Stimulated activated CD4-positive, alpha-beta T cell treated with anti-CD3 and anti-CD28 coated beads, Interleukin-4, amount 100 ng/mL, for 48 hours (primary cell): ENCODE results near the gene EXOG.
A peak's percentile ranks its signal among the peaks of the same experiment; 100 is the strongest.

Experiments used
- DNase-seq, 2 donors: peaks; one replicate each; pipeline ENCODE4 v3.0.0-alpha.2; 2020; ENCODE audit warnings: low read depth in 2 of 2

The EXOG gene

GRCh38 chr3:38472342-38472741, 23.8 kb upstream of the EXOG start:
- no peak for DNase-seq

- no peak for DNase-seq
Measured at GRCh38 chr3:38473229-38473628, 22.9 kb upstream of the EXOG start.

DNA sequence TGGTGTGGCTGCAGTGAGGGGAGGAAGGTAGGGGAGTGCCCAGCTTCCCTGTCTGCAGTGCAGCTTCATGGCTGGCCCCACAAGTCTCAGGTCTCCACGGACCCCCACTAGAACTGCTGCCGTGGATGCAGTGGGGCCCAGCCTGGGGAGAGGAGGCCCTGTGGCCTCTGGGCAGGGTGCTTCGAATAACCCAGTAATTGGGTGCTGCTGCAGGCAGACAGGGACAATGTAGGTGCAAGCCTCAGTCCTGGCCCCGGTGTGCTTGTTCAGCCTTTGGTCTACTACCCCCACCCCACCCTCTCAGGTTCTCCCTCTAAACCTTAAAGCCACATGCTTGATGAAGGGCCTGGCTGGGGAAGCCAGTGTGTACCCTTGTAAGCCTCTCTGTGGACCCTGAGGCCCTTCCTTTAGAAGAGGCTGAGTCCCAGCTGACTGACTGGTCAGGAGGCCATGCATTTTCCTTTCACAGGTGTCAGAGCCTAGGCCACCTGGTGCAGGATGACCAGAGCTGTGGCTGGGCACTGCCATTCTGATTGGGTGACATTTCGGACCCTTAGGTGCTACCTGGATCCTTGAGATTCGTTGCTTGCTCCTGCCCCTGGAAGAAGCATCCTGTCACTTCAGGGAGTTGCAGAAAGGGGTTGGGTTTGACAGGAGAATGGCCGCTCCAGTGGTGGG, 21.1 kb upstream of the EXOG start:
- DNase-seq, result no peak

DNA sequence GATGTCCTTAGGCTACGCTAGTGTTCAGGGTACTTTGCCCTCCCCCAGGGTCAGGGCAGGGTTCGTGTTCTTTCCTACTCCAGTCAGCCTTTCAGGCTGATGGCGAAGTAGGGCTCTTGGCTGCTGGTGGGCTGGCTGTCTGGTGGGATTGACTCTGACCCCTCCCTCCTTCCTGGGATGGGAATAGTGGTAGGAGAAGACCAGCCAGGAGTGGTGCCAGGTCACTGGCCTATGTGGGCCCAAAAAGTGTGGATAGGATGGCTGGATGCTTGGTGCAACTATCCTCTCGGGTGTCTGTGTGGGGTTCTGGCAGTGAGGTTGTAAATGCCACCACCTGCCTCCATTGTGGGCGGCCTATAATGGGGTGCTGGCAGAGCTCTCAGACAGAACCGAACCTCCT, 20.4 kb upstream of the EXOG start:
- no peak for DNase-seq

DNA sequence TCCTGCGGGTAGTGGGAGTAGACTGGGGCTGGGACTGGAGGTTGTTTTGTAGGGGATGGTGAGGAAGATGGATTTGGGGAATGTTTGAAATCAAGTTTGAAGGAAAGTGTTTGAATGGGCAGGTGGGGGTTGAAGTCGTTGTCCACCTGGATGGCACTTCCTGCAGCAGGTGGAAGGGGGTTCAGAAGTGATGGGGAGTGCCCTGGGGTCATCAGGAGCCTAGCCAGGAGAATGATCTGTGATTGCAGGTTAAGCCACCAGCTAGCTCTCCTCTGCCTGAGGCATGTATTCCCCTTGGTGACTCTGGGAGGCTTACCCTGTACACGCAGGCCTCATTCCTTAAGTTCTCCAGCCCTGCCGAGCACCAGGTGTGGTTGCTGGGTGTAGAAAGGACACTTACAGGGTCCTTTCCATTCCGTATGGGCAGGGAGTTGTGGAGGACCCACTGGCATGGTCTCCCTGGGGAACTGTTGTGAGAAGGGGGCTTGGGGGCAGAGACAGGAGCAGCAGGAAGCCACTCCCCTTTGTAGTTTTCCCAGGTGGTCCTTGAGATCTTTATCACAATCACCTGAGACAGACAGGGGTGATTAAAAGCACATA, 19.9 kb upstream of the EXOG start:
- DNase-seq, result no peak

GRCh38 chr3:38477057-38477820, 18.9 kb upstream of the EXOG start:
- DNase-seq, result no peak

GRCh38 chr3:38477839-38478450, 18.2 kb upstream of the EXOG start:
- DNase-seq, result no peak

DNA sequence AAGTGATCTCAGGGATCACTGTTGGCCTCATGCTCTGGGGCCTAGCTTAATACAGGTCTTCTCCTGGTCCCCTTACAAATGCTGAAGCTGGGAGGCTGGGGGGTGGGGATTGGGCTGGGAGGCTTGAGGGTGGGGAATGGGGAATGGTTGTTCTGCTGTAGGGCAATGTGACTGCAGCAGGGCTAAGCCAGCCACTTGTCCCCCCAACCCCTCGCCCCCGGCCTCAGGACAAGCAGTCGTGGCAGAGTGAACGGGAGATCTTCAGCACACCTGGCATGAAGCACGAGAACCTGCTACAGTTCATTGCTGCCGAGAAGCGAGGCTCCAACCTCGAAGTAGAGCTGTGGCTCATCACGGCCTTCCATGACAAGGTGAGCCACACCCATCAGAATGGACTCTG, 17.2 kb upstream of the EXOG start:
- DNase-seq, result no peak

- peak in 1 of 2 donors; percentile 24 for DNase-seq
Measured at GRCh38 chr3:38479431-38480092, 16.6 kb upstream of the EXOG start.

DNA sequence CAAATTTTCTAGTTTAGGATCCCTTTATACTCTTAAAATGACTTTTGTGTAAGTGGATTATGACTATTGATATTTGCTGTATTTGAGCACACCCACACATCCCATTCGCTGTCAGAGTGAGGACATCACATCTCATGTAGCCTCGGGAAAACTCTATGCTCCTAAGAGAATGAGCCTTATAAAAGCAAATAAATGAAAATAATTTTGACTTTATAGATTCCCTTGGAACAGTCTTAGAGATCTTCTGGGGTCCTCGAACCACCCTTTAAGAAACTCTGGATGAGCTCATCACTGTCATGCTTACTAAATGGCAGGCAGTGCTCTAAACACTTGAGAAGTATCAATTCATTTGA, 16.1 kb upstream of the EXOG start:
- DNase-seq, result no peak

DNA sequence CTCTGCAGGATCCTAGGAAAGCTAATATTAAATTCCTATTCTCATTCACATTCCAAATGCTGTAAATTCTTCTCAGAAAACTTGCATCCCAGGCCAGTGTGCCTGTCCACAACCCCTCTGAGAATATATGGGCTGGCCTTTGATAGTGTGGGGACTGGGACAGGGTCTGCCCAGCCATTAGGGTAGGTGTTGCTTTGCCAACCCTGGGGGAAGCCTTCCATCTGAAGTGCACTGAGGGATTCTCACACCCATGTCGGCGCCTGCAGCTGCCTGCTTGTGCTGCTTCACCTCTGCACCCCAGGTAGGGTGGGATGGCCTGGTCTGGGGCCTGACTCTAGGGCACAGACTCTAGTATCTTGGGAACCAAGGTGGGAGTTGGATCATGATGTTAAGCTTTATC, 15.2 kb upstream of the EXOG start:
- DNase-seq, result no peak

GRCh38 chr3:38482951-38483350, 13.2 kb upstream of the EXOG start:
- no peak for DNase-seq

DNA sequence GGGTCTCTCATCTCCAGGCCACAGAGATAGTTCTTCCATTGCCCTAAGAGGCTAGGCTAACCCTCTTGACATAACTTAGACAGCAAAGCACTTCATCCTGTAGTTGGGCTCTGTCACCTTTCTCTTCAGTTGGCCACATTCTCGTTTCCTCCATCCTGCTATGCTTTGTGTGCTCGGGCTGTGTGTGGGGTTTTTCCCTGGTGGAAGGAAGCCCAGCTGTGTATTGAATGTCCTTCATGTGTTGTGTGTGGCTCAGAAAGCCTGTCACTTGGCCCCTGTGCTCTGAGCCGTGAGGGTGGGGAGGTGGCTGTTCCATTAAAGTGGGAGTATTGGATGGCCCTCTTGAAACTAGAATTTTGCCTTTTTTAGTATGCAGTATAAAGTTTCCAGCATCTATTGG, 8.8 kb upstream of the EXOG start:
- no peak for DNase-seq

DNA sequence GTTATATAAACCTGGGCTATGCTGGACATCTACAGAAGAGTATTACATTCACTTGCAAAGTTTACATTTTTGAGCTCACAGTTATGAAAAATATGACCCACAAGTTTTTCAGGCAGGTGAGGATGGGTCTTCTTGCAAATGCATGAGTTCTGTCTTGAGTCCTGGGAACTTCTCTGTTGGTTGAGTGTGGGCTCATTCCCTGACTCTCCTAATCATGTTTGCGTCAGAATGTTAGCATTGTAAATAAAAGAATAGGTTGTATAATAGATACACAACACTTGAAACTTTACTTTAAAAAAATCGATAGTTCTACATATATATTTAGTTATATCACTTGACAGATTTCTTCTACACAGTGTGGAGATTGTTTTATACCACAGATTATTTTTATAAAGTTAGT, 7.2 kb upstream of the EXOG start:
- no peak for DNase-seq

DNA sequence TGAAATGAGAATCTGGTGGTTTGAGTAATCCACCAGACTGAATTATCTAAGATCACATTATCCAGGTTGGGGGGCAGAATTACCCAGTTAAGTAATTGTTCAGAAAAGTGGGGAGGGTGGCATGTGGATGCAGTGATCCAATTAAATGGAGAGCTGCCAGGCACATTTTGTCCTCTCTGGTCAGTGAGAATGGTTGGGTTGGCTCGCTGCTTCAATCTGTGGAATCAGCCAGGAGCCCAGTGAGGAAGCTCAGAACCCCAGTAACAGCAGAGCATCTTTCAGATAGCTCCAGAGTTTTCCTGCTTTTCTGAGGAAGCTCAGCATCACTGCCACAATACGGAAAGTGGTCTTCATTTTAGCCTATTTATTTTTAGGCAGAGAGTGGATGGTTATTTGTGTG, 6.4 kb upstream of the EXOG start:
- DNase-seq, result no peak

GRCh38 chr3:38490281-38491030, 5.7 kb upstream of the EXOG start:
- DNase-seq, result no peak

DNA sequence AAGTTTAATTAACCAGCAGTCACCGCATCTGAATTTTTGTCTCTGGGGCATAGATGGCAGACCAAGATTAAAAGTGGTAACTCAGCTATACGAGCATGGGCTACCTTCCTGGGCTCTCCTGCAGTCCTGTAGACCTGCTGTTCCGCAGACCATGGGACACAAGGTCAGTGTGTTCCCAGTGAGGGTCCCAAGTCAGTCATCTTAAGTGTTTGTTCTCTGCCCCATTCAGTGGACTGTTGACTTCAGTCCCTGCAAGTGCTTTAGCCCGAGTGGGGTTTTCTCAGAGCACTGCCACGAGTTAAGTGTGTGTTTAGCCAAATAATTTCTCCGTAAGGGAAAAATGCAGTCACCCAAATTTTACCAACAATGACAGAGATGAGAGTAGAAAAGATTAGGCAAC, 4.9 kb upstream of the EXOG start:
- no peak for DNase-seq

- no peak for DNase-seq
Measured at GRCh38 chr3:38493031-38493430, 3.1 kb upstream of the EXOG start.

GRCh38 chr3:38497031-38497430, 891 bp downstream of the EXOG start:
- DNase-seq, result no peak

DNA sequence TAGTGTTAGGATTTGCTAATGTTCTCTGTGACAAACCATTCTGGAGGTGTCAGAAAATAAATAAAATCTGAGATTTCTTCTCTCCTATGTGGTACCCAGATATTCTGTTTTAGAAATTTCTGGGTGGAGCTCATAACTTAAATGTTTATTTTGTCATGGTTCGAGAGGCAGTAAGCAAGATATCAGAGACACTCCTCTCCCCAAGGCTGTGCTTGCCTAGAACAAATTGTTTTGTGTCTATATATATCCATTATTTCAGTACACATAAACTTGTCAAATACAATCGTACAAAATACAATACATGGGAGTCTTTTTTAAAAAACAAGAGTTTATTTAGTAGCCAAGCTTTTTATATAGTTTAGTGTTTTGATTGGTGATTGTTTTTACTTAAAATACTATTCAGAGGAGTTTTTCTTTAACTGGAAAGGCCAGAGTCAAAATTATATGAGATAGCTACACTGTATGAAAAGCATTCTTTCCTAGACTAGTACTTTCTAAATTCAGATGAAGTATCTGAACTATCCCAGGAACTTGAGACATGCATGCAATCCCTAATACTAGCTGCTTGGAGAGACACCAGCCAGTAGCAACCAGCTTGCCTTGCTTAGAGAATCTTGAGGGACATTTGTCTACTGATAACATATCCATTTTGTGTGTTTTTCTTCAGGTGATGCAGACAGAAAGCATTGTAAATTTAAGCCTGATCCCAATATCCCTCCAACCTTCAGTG, 4.7 kb downstream of the EXOG start:
- DNase-seq, result no peak

GRCh38 chr3:38507120-38507519, 11.0 kb downstream of the EXOG start:
- no peak for DNase-seq
